Gastrocnemius medialis (tissue), 4 donors: ENCODE data around the gene SSTR4. TPM values are rescaled to one million over a fixed set of nuclear protein-coding genes. Genes with fewer than 3 reads are reported as not detected.

Experiments
- ATAC-seq, 2 donors: fragments of 150-250 bp; one replicate each; pipeline ENCODE4 v1.9.1; 2016
- DNase-seq, 2 donors: peaks; one replicate each; pipeline ENCODE4 v3.0.0-alpha.2; 2019
- H3K27ac ChIP-seq, 4 donors: fragments of 200-600 bp; sonication (generic); 1 replicate in 1 of 4; 2 replicates in 3 of 4; pipeline ENCODE4 v1.5.1; 2016 to 2018; ENCODE audit warnings: mild to moderate bottlenecking in 2 of 4, moderate library complexity in 1 of 4
- H3K27me3 ChIP-seq, 3 donors: fragments of 200-600 bp; sonication (generic) in 2 of 3; 1 replicate in 1 of 3; 2 replicates in 2 of 3; pipeline versions ENCODE4 v1.5.1 to v1.6.0; 2016 to 2019; ENCODE audit warnings: mild to moderate bottlenecking in 1 of 3, moderate library complexity in 1 of 3
- H3K36me3 ChIP-seq, 2 donors: fragments of 200-600 bp; sonication (generic) in 1 of 2; one replicate each; pipeline ENCODE4 v1.5.1; 2017 to 2018
- H3K4me1 ChIP-seq, 2 donors: fragments of 200-600 bp; sonication (generic) in 1 of 2; one replicate each; pipeline ENCODE4 v1.5.1; 2016 to 2017; ENCODE audit warnings: mild to moderate bottlenecking in 2 of 2
- H3K4me3 ChIP-seq, 4 donors: fragments of 200-600 bp; sonication (generic) in 3 of 4; 1 replicate in 1 of 4; 2 replicates in 3 of 4; pipeline ENCODE4 v1.5.1; 2016 to 2019; ENCODE audit warnings: mild to moderate bottlenecking in 2 of 4
- H3K9me3 ChIP-seq, 3 donors: fragments of 200-600 bp; sonication (generic) in 2 of 3; 1 replicate in 1 of 3; 2 replicates in 2 of 3; pipeline ENCODE4 v1.5.1; 2016 to 2019
- CTCF ChIP-seq, 5 experiments: fragments of 450-650 bp in 3 of 5; fragments of 200-600 bp in 2 of 5; sonication (generic) in 2 of 5; IDR thresholded peaks in 4 of 5; conservative IDR thresholded peaks in 1 of 5; 1 replicate in 4 of 5; 2 replicates in 1 of 5; pipeline ENCODE4 v1.5.1; 2016 to 2019; ENCODE audit warnings: antibody characterized with exemption in 5 of 5, mild to moderate bottlenecking in 3 of 5, moderate library complexity in 3 of 5
- POLR2A ChIP-seq, 2 donors: fragments of 450-650 bp; IDR thresholded peaks; one replicate each; pipeline ENCODE4 v1.6.1; 2017; ENCODE audit warnings: antibody characterized with exemption in 2 of 2, mild to moderate bottlenecking in 2 of 2, moderate library complexity in 2 of 2
- in situ Hi-C, 4 donors: fragments of 200-750 bp; cut with MboI; loops; one replicate each; pipeline versions ENCODE4 v1.15.0 to v1.8.0; 2017; ENCODE audit warnings: low sequenced_read_pairs in 4 of 4
- intact Hi-C: fragments of 100-400 bp; cut with DNase I; formaldehyde crosslinking; loops from one replicate; pipeline ENCODE4 v1.15.1; 2023; ENCODE audit warnings: low total_unique reads
- total RNA-seq, 4 donors: library from RNA; depleted of rRNA; stranded (reverse); fragments of >200 nt; gene quantifications; one replicate each; pipeline versions ENCODE4 v1.1.0 to v1.2.3, GENCODE V29; 2016

SSTR4 gene
- total RNA-seq, 4 donors from 2014 or later = not detected

DNA sequence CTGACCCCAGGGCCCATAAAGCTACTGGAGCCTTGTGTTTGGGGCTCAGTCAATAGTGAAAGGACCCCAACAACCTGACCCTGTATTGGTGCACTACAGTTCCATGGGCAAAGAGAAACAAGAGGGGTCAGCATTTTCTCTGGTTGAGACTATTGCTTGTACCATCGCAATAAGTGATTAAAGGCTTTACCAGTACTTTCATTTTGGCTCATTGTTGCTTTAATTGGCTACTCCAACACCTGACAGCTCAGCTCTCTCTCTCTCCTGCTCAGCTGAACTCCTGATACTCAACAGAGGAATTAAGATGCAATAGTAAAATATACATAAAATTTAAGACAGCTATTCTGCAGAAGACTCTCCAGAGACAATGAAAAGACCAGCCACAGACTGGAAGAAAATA lies 33.2 kb downstream of the SSTR4 start:
- DNase-seq = no peak
- Histone ChIP-seq H3K4me3 (no peak overlapping the region), H3K27ac (no peak overlapping the region), H3K36me3 (no peaks in the 10 kb centered on the region), H3K9me3 (no peaks in the 10 kb centered on the region), H3K27me3 (no peaks in the 10 kb centered on the region), H3K4me1 (peaks cover under 1 to 1% of the 10 kb centered on the region in 2 donors)
- intact Hi-C loops (no loop called here), in situ Hi-C loops (no loop called here)
- TF ChIP-seq CTCF (IDR thresholded peaks at IDR 0.05 in 4 of 5, conservative IDR thresholded peaks at IDR 0.05 in 1 of 5) (no peak), POLR2A (IDR thresholded peaks at IDR 0.05) (no peak)
- ATAC-seq = no peak

DNA sequence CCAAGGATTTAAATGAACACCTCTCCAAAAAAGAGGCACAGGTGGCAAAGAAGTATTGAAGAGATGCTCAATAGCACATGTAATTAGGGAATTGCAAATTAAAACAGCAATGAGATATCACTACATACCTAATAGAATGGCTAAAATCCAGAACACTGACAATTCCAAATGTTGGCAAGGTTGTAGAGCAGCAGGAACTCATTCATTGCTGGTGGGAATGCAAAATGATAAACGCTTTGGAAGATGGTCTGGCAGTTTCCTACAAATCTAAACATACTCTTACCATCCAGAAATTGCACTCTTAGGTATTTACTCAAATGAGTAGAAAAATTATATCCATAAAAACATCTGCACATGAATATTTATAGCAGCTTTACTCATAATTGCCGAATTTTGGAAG lies 34.0 kb downstream of the SSTR4 start:
- TF ChIP-seq CTCF (IDR thresholded peaks at IDR 0.05 in 4 of 5, conservative IDR thresholded peaks at IDR 0.05 in 1 of 5) (no peak), POLR2A (IDR thresholded peaks at IDR 0.05) (no peak)
- no peaks in the 10 kb centered on the region for H3K4me1 ChIP-seq
- ATAC-seq (no peak), DNase-seq (no peak)
- H3K36me3 ChIP-seq = no peaks in the 10 kb centered on the region
- no peak overlapping the region for H3K27ac ChIP-seq
- in situ Hi-C loops (no loop called here), intact Hi-C loops (no loop called here)
- no peaks in the 10 kb centered on the region for H3K27me3 ChIP-seq
- no peaks in the 10 kb centered on the region for H3K9me3 ChIP-seq
- H3K4me3 ChIP-seq = no peak overlapping the region

DNA sequence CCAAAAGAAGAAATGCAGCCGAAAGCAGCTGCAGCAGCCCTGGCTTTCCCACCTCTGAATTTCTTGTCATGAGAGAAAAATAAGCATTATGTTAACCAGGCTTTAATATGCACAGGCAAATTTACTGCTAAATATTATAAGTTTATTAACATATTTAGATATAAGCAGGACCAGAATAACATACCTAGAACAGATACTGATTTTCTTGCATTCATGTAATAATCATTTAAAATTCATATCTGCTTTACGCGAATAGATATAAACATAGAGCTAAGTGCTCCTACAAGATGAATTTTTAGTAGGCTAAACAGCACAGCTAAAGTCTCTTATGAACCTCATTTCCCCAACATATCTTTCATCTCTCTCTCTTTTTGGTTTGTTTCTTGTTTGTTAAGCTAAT lies 36.3 kb downstream of the SSTR4 start:
- in situ Hi-C loops (no loop called here), intact Hi-C loops (no loop called here)
- ATAC-seq (no peak), DNase-seq (no peak)
- TF ChIP-seq CTCF (IDR thresholded peaks at IDR 0.05 in 4 of 5, conservative IDR thresholded peaks at IDR 0.05 in 1 of 5) (no peak), POLR2A (IDR thresholded peaks at IDR 0.05) (no peak)
- Histone ChIP-seq H3K4me3 (no peak overlapping the region), H3K27ac (no peak overlapping the region), H3K4me1 (no peaks in the 10 kb centered on the region), H3K36me3 (no peaks in the 10 kb centered on the region), H3K9me3 (no peaks in the 10 kb centered on the region), H3K27me3 (no peaks in the 10 kb centered on the region)

DNA sequence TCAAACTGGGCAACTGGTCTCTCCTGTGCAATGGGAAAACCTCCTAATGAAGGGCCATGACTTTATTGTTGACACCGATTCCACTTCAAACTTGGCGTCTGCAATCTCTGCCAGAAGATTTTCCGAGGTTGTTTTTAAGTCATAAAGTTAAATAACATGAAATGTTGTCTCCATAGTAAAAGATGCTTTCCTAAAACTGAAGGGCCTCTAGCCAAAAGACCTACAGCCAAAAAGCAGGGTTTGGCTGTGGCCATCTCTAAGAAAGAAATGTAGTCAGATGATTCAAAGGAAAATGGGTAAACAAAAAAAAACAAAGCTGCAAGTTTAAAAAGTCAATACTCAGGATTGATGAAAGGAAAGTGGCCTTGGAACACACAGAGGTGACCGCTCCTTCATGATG lies 36.9 kb downstream of the SSTR4 start:
- in situ Hi-C loops = no loop called here
- no peaks in the 10 kb centered on the region for H3K9me3 ChIP-seq
- ATAC-seq (no peak), DNase-seq (no peak)
- no peaks in the 10 kb centered on the region for H3K36me3 ChIP-seq
- H3K4me3 ChIP-seq = no peak overlapping the region
- H3K4me1 ChIP-seq = no peaks in the 10 kb centered on the region
- no peaks in the 10 kb centered on the region for H3K27me3 ChIP-seq
- intact Hi-C loops = no loop called here
- H3K27ac ChIP-seq = no peak overlapping the region
- TF ChIP-seq CTCF (IDR thresholded peaks at IDR 0.05 in 4 of 5, conservative IDR thresholded peaks at IDR 0.05 in 1 of 5) (no peak), POLR2A (IDR thresholded peaks at IDR 0.05) (no peak)

DNA sequence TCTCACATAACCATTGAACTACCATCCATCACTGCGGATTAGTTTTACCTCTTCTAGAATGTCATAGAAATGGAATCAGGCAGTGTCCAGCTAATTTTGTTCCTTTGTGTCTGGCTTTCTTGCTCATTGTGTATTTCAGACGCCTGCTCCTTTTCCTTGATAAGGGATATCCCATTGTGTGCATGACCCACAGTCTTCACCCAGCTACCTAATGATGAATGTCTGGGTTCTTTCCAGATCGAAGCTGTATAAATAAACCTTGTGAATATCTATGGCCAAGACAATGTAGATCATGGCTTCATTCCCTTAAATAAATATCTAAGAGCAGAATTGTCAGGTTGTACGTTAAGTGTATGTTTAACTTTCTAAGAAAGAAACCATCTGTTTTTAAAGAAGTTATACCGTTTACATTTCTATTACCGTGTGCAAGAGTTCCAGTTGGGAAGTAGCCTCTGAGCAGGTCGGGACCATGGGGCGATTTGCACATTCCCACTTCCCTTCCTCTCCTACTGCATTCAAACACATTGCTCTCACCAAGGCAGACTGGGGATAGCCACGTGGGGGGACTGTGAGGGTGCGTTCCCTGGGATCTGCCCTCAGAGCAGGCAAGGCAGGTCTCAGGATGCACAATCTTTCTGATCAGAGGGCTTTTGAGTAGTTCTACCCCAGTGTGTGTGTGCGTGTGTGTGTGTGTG lies 37.9 kb downstream of the SSTR4 start:
- intact Hi-C loops (no loop called here), in situ Hi-C loops (no loop called here)
- H3K9me3 ChIP-seq = no peaks in the 10 kb centered on the region
- no peak for DNase-seq
- TF ChIP-seq CTCF (IDR thresholded peaks at IDR 0.05 in 4 of 5, conservative IDR thresholded peaks at IDR 0.05 in 1 of 5) = no peak
- no peak for TF ChIP-seq POLR2A (IDR thresholded peaks at IDR 0.05)
- H3K4me1 ChIP-seq = peaks cover 0 to 5% of the 10 kb centered on the region in 2 donors
- H3K27ac ChIP-seq = no peak overlapping the region
- H3K36me3 ChIP-seq = no peaks in the 10 kb centered on the region
- no peak overlapping the region for H3K4me3 ChIP-seq
- no peak for ATAC-seq
- H3K27me3 ChIP-seq = no peaks in the 10 kb centered on the region
